GM10266 (cell line): ENCODE data around the gene SETD5.

Source experiments
- DNase-seq: peaks from one replicate; pipeline ENCODE4 v3.0.0; 2012; ENCODE audit errors: extremely low spot score
- CTCF ChIP-seq: IDR thresholded peaks from 2 replicates; pipeline ENCODE4 v1.5.1; 2012; ENCODE audit warnings: mild to moderate bottlenecking, low read depth; ENCODE audit not compliant: control insufficient read depth, insufficient read depth; ENCODE audit errors: missing control alignments

SETD5 gene

DNA sequence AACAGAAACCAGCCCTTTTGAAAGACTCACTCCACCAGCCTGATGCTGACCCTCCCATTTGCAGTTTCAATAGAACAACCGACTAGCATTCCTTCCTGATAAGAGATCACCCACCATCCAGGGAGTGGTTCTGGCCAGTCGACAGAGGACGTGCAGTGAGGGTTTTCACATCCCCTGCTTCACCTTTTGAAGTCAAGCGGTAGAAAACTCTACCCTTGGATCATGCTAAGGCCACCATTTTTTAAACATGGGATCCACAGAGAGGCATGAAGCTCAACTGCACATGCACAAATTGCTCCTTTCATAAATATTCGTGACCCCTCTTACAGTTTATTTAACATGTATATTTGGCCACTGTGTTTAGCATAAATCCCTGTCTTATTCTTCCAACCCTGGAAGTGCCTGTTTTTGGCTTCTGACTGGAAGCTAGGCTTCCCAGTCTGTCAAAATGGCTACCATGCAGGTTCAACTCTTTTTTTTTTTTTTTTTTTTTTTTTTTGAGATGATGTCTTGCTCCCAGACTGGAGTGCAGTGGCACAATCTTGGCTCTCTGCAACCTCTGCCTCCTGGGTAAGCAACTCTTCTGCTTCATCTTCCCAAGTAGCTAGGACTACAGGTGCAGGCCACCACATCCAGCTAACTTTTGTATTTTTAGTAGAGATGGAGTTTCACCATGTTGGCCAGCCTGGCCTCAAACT, 35.6 kb upstream of the SETD5 start:
- DNase-seq = no peak
- TF ChIP-seq CTCF = no peak

GRCh38 chr3:9362731-9363530, 34.5 kb upstream of the SETD5 start, which contains the start of gene THUMPD3:
Gene THUMPD3 (plus strand): TSS chr3:9363054. CDS start chr3:9365069, 2,015 bp downstream.
- no peak for TF ChIP-seq CTCF

DNA sequence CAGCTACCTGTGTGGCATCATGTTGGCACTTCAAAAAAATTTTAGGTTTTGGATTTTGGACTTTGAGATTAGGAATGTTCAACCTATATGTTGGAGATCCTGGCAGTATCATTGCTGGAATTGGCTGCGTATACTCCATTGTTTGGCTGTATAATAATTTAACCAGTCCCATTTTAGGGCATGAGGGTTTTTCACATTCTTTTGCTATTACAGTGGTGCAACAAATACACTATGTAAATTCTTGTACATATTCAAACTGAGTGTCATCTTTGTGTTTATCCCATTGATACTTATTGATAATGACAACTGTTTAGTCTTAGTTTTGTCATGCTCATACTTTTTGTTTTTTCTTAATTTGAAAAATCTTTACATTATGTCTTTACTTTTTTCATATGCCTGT, 27.9 kb upstream of the SETD5 start:
- DNase-seq = no peak
- no peak for TF ChIP-seq CTCF

More at GRCh38 chr3:9362731-9363530, 34.5 kb upstream of the SETD5 start, which contains the start of gene THUMPD3:
- peak; percentile 81 for DNase-seq

DNA sequence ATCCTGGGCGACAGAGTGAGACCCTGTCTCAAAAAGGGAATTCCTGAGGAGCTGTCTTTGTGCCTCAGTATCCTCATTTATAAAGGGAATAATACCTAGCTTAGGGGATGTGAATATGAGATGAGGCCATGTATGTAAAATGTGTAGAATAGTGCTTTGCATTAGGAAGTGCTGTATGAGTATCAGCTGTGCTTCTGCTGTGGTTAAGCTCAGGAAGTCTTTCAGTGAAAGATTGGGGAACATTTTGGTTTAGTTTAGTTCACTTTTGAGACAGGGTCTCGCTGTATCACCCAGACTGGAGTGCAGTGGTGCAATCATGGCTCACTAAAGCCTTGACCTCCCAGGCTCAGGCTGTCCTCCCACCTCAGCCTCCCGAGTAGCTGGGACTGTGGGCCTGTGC, 23.9 kb upstream of the SETD5 start:
- TF ChIP-seq CTCF = no peak
- DNase-seq = no peak

- no peak for TF ChIP-seq CTCF
- no peak for DNase-seq
These were observed 19.4 kb upstream of the SETD5 start for GRCh38 chr3:9377981-9378380.

- TF ChIP-seq CTCF = no peak
- DNase-seq = no peak
These were observed 18.1 kb upstream of the SETD5 start for GRCh38 chr3:9379327-9379726.

DNA sequence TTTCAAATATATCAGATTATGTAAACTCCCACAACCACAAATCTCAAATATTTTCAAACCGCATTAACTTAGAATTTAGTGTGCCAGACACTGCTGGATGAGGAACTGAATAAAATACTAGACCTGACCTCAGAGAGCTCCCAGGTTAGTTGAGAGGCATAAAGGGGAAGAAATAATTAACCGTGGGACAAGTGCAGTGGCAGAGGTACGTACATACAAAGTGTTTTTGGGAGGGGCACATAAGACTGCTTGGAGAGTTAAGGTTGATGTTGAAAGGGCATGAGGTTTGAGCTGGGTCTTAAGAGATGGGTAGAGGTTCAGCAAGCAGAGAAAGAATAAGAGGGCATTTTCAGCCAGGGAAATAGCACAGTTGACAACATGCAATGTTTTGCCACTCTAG, 17.4 kb upstream of the SETD5 start:
- TF ChIP-seq CTCF = no peak
- DNase-seq = no peak
